ENCODE measurements around the gene OPN1SW.

OPN1SW gene

GRCh38 chr7:128793181-128793547 lies 17.6 kb upstream of the OPN1SW start:
- Histone ChIP-seq H3K9me3 (no peaks in the 10 kb centered on the region), H3K27me3 (peaks cover 62% of the 10 kb centered on the region), H3K27ac (no peak overlapping the region), H3K36me3 (no peaks in the 10 kb centered on the region), H3K4me3 (ENCODE audit: low read depth in 1 of 2, low read length in 1 of 2) (no peak overlapping the region), H3K4me1 (ENCODE audit: control insufficient read depth in 1 of 2, insufficient read depth in 1 of 2, low read depth in 1 of 2, low read length in 1 of 2) (peaks cover 6 to 14% of the 10 kb centered on the region in 2 experiments)
- no peak for TF ChIP-seq CTCF (IDR thresholded peaks at IDR 0.05)

- Histone ChIP-seq H3K4me3 (ENCODE audit: low read depth in 1 of 2, low read length in 1 of 2) (no peak overlapping the region), H3K27me3 (peaks cover 67% of the 10 kb centered on the region), H3K4me1 (ENCODE audit: control insufficient read depth in 1 of 2, insufficient read depth in 1 of 2, low read depth in 1 of 2, low read length in 1 of 2) (peaks cover 6 to 14% of the 10 kb centered on the region in 2 experiments), H3K27ac (no peak overlapping the region), H3K36me3 (no peaks in the 10 kb centered on the region), H3K9me3 (no peaks in the 10 kb centered on the region)
- TF ChIP-seq CTCF (IDR thresholded peaks at IDR 0.05), result no peak
Observed at GRCh38 chr7:128792471-128793180, 17.0 kb upstream of the OPN1SW start.

GRCh38 chr7:128791972-128792327 lies 16.4 kb upstream of the OPN1SW start:
- no peaks in the 10 kb centered on the region for H3K36me3 ChIP-seq
- H3K27me3 ChIP-seq, result peaks cover 74% of the 10 kb centered on the region
- H3K27ac ChIP-seq, result no peak overlapping the region
- peak overlapping the region in 1 of 2 experiments; percentile 59 for H3K4me3 ChIP-seq (ENCODE audit: low read depth in 1 of 2, low read length in 1 of 2)
- no peak for TF ChIP-seq CTCF (IDR thresholded peaks at IDR 0.05)
- peaks cover 6 to 14% of the 10 kb centered on the region in 2 experiments for H3K4me1 ChIP-seq (ENCODE audit: control insufficient read depth in 1 of 2, insufficient read depth in 1 of 2, low read depth in 1 of 2, low read length in 1 of 2)
- H3K9me3 ChIP-seq, result no peaks in the 10 kb centered on the region

GRCh38 chr7:128791121-128791971 lies 15.8 kb upstream of the OPN1SW start, which contains the start of gene CCDC136:
Gene CCDC136, plus strand, starts transcription at chr7:128791968. Its CDS starts 444 bp downstream, at chr7:128792412.
- no peak for TF ChIP-seq CTCF (IDR thresholded peaks at IDR 0.05)
- Histone ChIP-seq H3K4me3 (ENCODE audit: low read depth in 1 of 2, low read length in 1 of 2) (peak within 1 kb of the TSS; percentile 35 to 59), H3K36me3 (no peaks in the 10 kb centered on the region), H3K27ac (no peak within 1 kb of the TSS), H3K27me3 (peaks cover 79% of the 10 kb centered on the region), H3K9me3 (no peaks in the 10 kb centered on the region), H3K4me1 (ENCODE audit: control insufficient read depth in 1 of 2, insufficient read depth in 1 of 2, low read depth in 1 of 2, low read length in 1 of 2) (peaks cover 6 to 14% of the 10 kb centered on the region in 2 experiments)

- H3K27me3 ChIP-seq, result peaks cover 84% of the 10 kb centered on the region
- peaks cover 6 to 14% of the 10 kb centered on the region in 2 experiments for H3K4me1 ChIP-seq (ENCODE audit: control insufficient read depth in 1 of 2, insufficient read depth in 1 of 2, low read depth in 1 of 2, low read length in 1 of 2)
- H3K9me3 ChIP-seq, result no peaks in the 10 kb centered on the region
- no peak for TF ChIP-seq CTCF (IDR thresholded peaks at IDR 0.05)
- H3K27ac ChIP-seq, result no peak overlapping the region
- H3K36me3 ChIP-seq, result no peaks in the 10 kb centered on the region
- peak overlapping the region; percentile 35 to 59 for H3K4me3 ChIP-seq (ENCODE audit: low read depth in 1 of 2, low read length in 1 of 2)
Observed at GRCh38 chr7:128790315-128791041, 14.9 kb upstream of the OPN1SW start.

Measured in neutrophil (primary cell).